Measurements from ENCODE around the gene ACACA.

DNA sequence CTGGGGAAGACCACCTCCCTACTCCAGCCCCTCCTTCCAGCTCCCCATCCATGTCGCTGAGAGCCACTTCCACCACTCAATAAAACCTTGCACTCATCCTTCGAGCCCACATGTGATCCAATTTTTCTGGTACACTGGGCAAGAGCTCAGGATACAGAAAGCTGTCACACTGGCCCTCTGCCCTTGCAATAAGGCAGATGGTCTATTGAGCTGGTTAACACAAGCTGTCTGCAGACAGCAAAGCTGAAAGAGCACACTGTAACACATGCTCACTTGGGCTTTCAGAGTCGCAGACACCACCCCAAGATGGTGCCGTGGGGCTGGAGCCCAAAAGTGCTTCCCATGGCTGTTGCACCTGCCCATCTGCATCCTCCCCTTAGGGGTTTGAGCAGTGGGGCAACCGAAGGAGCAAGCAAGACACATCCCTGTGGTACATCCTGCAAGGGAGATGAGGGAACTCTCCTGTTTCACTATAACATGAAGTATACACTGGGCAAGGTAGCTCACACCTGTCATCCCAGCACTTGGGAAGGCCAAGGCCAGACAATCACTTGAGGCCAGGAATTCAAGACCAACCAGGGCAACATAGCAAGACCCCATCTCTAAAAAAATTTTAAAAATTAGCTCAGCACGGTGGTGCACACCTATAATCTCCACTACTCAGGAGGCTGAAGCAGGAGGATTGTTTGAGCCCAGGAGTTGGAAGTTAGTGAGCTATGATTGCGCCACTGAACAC lies 83.6 kb downstream of the ACACA start:
- TF ChIP-seq POLR2A (IDR thresholded peaks at IDR 0.05) (no peak), POLR2AphosphoS5 (IDR thresholded peaks at IDR 0.05) (no peak)
- TF ChIP-seq, protein P1, sequence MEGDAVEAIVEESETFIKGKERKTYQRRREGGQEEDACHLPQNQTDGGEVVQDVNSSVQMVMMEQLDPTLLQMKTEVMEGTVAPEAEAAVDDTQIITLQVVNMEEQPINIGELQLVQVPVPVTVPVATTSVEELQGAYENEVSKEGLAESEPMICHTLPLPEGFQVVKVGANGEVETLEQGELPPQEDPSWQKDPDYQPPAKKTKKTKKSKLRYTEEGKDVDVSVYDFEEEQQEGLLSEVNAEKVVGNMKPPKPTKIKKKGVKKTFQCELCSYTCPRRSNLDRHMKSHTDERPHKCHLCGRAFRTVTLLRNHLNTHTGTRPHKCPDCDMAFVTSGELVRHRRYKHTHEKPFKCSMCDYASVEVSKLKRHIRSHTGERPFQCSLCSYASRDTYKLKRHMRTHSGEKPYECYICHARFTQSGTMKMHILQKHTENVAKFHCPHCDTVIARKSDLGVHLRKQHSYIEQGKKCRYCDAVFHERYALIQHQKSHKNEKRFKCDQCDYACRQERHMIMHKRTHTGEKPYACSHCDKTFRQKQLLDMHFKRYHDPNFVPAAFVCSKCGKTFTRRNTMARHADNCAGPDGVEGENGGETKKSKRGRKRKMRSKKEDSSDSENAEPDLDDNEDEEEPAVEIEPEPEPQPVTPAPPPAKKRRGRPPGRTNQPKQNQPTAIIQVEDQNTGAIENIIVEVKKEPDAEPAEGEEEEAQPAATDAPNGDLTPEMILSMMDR (IDR thresholded peaks at IDR 0.05), result no peak

Data from suprapubic skin (tissue), 4 donors.